ENCODE data around the gene GOLPH3L. TPM values are rescaled to one million over a fixed set of nuclear protein-coding genes. Genes with fewer than 3 reads are reported as not detected.
A peak's percentile ranks its signal among the peaks of the same experiment; 100 is the strongest.
"Not testable (repeated sequence)": the region's sequence is repeated elsewhere in the genome, so short reads cannot be mapped to it uniquely, and the experiment has no call there.

Gene GOLPH3L
- total RNA-seq, 3 donors from 2014 or later = 22.2 to 44.3 (median 31.8) TPM

GRCh38 chr1:150604226-150604588 lies 92.7 kb downstream of the GOLPH3L start:
- Histone ChIP-seq H3K9me3 (no peaks in the 10 kb centered on the region), H3K27ac (peak overlapping the region; percentile 93), H3K36me3 (no peaks in the 10 kb centered on the region), H3K4me3 (no peak overlapping the region), H3K4me1 (peaks cover 0 to 5% of the 10 kb centered on the region in 2 donors), H3K27me3 (no peaks in the 10 kb centered on the region)
- TF ChIP-seq CTCF (IDR thresholded peaks at IDR 0.05) (no peak), POLR2A (IDR thresholded peaks at IDR 0.05) (no peak), POLR2AphosphoS5 (IDR thresholded peaks at IDR 0.05) (no peak)
- intact Hi-C loops (cut with DNase I; ENCODE audit: low total_unique reads) = no loop called here
- DNase-seq (ENCODE audit: low spot score in 2 of 2) = no peak

- TF ChIP-seq CTCF (IDR thresholded peaks at IDR 0.05) = no peak
- no peak for TF ChIP-seq POLR2AphosphoS5 (IDR thresholded peaks at IDR 0.05)
- TF ChIP-seq POLR2A (IDR thresholded peaks at IDR 0.05) = no peak
- Histone ChIP-seq H3K4me1 (peaks cover 0 to 5% of the 10 kb centered on the region in 2 donors), H3K27ac (peak overlapping the region; percentile 93), H3K36me3 (no peaks in the 10 kb centered on the region), H3K4me3 (no peak overlapping the region), H3K27me3 (no peaks in the 10 kb centered on the region), H3K9me3 (no peaks in the 10 kb centered on the region)
- intact Hi-C loops (cut with DNase I; ENCODE audit: low total_unique reads) = no loop called here
- no peak for DNase-seq (ENCODE audit: low spot score in 2 of 2)
These were observed 93.2 kb downstream of the GOLPH3L start for GRCh38 chr1:150603711-150604110.

- H3K27me3 ChIP-seq; H3K4me1 ChIP-seq; H3K9me3 ChIP-seq; H3K36me3 ChIP-seq; H3K4me3 ChIP-seq; H3K27ac ChIP-seq; intact Hi-C loops (cut with DNase I; ENCODE audit: low total_unique reads); DNase-seq (ENCODE audit: low spot score in 2 of 2): not testable (repeated sequence)
These were observed 94.6 kb downstream of the GOLPH3L start for GRCh38 chr1:150602372-150602771.

- no peak overlapping the region for H3K4me3 ChIP-seq
- H3K27ac ChIP-seq = no peak overlapping the region
- H3K27me3 ChIP-seq = no peaks in the 10 kb centered on the region
- intact Hi-C loops (cut with DNase I; ENCODE audit: low total_unique reads) = no loop called here
- no peak for DNase-seq (ENCODE audit: low spot score in 2 of 2)
- peaks cover 0 to 5% of the 10 kb centered on the region in 2 donors for H3K4me1 ChIP-seq
- no peaks in the 10 kb centered on the region for H3K36me3 ChIP-seq
- TF ChIP-seq POLR2A (IDR thresholded peaks at IDR 0.05) (no peak), CTCF (IDR thresholded peaks at IDR 0.05) (no peak)
- no peaks in the 10 kb centered on the region for H3K9me3 ChIP-seq
These were observed 95.4 kb downstream of the GOLPH3L start for GRCh38 chr1:150601540-150601939.

- DNase-seq (ENCODE audit: low spot score in 2 of 2); intact Hi-C loops (cut with DNase I; ENCODE audit: low total_unique reads): not testable (repeated sequence)
These were observed 98.6 kb downstream of the GOLPH3L start for GRCh38 chr1:150598346-150598745.

GRCh38 chr1:150596976-150597375 lies 100.0 kb downstream of the GOLPH3L start:
- Histone ChIP-seq H3K9me3 (no peaks in the 10 kb centered on the region), H3K4me3 (no peak overlapping the region), H3K36me3 (no peaks in the 10 kb centered on the region), H3K27me3 (no peaks in the 10 kb centered on the region), H3K27ac (no peak overlapping the region), H3K4me1 (no peaks in the 10 kb centered on the region)
- no peak for DNase-seq (ENCODE audit: low spot score in 2 of 2)
- TF ChIP-seq CTCF (IDR thresholded peaks at IDR 0.05) = no peak
- no peak for TF ChIP-seq POLR2A (IDR thresholded peaks at IDR 0.05)
- TF ChIP-seq POLR2AphosphoS5 (IDR thresholded peaks at IDR 0.05) = no peak
- intact Hi-C loops (cut with DNase I; ENCODE audit: low total_unique reads) = no loop called here

More at GRCh38 chr1:150598346-150598745, 98.6 kb downstream of the GOLPH3L start:
- not testable (repeated sequence) for H3K36me3 ChIP-seq, H3K27ac ChIP-seq, H3K4me1 ChIP-seq, H3K4me3 ChIP-seq, H3K27me3 ChIP-seq, H3K9me3 ChIP-seq

Other genes starting within 250 kb of the GOLPH3L start
- gene TARS2, start 209.7 kb downstream of the GOLPH3L start, total RNA-seq = 10 to 100 TPM; 12.1 to 21.4 (median 19.9) TPM
- 10 to 100 TPM in 2 of 3 donors, 1 to 10 TPM in 1; 4.0 to 53.3 (median 10.2) TPM for gene ECM1, start 189.0 kb downstream of the GOLPH3L start, total RNA-seq
- 1 to 10 TPM in 1 of 3 donors, not detected in 2; 2.2 TPM for gene FALEC, start 181.4 kb downstream of the GOLPH3L start, total RNA-seq
- gene ADAMTSL4, start 147.7 kb downstream of the GOLPH3L start, total RNA-seq = 10 to 100 TPM; 11.3 to 31.8 (median 30.2) TPM
- gene MCL1, start 117.5 kb downstream of the GOLPH3L start, total RNA-seq = 100 to 1,000 TPM; 257 to 535 (median 333) TPM
- 100 to 1,000 TPM; 187 to 273 (median 194) TPM for gene ENSA, start 67.5 kb downstream of the GOLPH3L start, total RNA-seq
- under 1 TPM in 2 of 3 donors, not detected in 1; 0.48 to 0.66 TPM for gene HORMAD1, start 23.7 kb upstream of the GOLPH3L start, total RNA-seq
- gene CTSS, start 68.6 kb upstream of the GOLPH3L start, total RNA-seq = 100 to 1,000 TPM in 2 of 3 donors, 10 to 100 TPM in 1; 36.1 to 218 (median 153) TPM
- gene CTSK, start 111.1 kb upstream of the GOLPH3L start, total RNA-seq = 100 to 1,000 TPM; 111 to 590 (median 204) TPM
- gene ARNT, start 179.4 kb upstream of the GOLPH3L start, total RNA-seq = 10 to 100 TPM; 62.5 to 76.5 (median 72.1) TPM
- not detected for gene CTXND2, start 190.0 kb upstream of the GOLPH3L start, total RNA-seq
- gene SETDB1, start 229.2 kb upstream of the GOLPH3L start, total RNA-seq = 10 to 100 TPM; 33.4 to 44.6 (median 41.0) TPM